ENCODE data around the gene PCSK1.
"Not testable (repeated sequence)": the region's sequence is repeated elsewhere in the genome, so short reads cannot be mapped to it uniquely, and the experiment has no call there.

Gene PCSK1

DNA sequence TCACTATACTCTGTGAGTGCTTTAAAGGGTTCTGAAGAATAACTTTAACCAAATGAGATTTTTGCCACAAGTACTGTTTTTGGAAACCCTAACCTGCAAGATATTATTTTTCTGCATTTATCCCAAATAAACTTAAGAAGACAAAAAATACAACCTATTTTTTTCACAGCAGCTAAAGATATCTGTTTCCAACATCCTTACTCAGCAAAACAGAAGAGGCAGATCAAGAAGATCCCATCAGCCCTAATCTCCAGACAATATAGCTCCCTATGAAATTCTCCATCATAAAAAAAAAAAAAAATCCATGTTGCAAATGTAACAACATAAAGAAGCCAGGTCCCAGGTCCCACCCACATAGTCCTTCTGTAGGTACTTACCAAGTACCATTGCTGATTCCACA lies 7.6 kb downstream of the PCSK1 start:
- DNase-seq: no peak

DNA sequence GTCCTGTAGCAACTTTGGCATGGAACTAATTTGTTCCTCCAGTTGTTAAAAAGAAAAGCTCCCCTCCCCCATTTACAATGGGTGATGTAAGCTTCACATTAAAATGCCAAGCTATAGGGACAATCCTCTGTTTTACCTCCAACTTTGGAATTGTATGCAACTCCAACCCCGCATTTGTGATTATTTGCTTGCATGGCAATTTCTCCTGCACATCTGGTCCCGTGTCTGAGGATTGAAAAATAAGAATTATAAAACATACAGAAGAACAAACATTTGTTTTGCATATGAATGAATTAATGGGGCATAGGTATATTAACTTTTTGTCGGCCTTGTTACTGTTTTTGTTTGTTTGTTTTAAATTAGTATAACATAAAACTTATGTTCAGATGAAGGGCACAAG lies 17.2 kb downstream of the PCSK1 start:
- DNase-seq: no peak

GRCh38 chr5:96412868-96413449 lies 20.1 kb downstream of the PCSK1 start:
- DNase-seq: no peak

GRCh38 chr5:96410013-96410412 lies 23.0 kb downstream of the PCSK1 start:
- DNase-seq: no peak

GRCh38 chr5:96408841-96409538 lies 24.1 kb downstream of the PCSK1 start:
- DNase-seq: no peak

DNA sequence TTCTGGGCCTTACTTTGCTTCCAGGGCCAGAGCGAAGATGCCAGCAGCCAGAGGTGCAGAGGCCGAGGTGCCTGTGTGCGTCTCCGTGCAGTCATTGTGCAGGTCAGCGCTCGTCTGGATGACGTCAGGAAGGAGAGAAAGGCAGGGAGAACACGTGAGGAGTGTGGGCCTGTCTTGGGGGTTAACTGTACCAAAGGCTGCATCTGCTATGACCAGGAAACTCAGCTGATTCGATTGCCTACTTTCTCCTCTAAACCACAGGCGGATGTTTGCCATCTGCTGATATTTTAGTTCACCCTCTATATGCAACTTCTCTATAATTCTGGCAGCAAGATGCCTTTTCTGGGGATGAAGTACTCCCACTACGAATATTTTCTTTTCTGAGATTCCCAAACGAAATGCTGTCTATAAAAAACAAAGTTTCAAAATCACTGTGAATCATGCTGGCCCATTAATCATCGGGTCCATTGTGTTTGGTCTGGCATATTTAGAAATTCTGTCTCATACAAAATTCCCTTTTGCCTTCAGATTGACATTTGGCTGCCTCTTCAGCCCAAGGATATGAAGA lies 24.8 kb downstream of the PCSK1 start:
- no peak for DNase-seq

DNA sequence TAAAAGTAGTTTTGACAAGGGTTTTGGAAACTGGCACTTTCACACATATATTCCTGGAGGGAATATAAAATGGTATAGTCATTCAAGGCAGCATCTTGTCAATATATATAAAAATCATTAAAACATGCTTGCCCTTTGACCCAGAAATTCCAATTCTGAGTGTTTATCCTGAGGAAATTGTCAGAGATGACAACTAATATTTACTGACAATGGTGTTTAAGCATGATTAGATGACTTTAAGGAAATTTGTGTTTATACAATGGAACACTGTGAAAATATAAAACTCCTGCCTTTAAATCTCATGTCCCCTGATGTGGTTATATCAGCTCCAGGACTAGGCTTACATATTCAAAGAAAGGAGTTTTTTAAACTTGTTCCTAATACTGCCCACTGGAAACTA lies 25.6 kb downstream of the PCSK1 start:
- no peak for DNase-seq

- no peak for DNase-seq
Measured at GRCh38 chr5:96404191-96404867, 28.7 kb downstream of the PCSK1 start.

DNA sequence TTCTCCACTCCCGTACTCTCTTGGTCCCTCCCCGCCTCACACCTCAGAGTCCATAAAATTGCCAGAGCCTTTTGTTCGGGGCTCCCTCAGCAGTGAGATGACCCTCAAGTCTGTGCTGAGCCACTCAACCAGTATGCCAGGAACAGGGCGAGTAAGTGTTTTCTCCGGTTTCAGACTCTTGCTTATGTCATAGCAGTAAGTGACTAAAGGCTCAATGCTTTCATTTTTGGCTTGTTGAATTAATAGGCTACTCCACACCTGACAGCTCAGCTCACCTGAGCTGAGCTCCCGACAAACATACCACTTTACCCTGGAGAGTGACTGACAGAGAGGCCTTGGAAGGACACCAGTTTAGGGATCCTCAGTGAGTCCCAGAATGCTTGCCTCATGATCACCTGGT lies 30.5 kb downstream of the PCSK1 start:
- DNase-seq: no peak

DNA sequence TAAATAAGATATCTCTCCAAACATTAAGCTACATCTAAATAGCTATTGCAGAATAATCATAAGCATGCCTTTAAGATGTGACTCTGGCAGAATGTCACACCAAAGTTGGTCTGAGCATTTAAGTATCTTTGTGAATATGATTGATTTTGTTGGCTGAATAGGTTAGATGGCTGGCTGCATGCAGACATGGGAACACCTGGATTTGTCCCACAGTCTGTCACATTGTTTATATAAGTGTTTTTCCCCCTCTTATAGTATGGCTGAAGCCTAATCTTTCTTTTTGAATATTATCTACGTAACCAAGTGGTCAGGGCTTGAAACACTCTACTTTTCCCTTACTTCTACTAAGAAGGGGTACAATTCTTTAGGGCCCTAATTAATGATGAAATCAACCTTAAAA lies 36.2 kb downstream of the PCSK1 start:
- DNase-seq: no peak

GRCh38 chr5:96395295-96395694 lies 37.8 kb downstream of the PCSK1 start:
- DNase-seq: not testable (repeated sequence)

- no peak for DNase-seq
Measured at GRCh38 chr5:96391921-96392320, 41.1 kb downstream of the PCSK1 start.

DNA sequence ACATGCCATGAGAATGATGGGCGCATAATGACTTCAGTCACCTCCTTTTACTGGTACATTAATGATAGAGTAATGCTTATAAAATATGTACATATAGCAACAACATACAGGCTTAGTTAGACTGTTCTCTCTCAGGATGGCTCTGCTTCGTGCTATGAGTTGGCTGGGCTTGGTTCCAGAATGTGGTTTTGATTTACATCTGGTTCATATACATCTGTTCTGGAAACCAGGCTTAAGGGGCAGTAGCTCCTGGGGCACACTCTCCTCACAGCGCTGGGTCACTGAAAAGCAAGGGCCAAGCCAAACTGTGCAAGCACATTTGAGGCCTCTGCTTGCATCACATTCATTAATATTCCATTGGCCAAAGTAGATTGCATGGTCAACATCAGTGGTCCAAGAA lies 44.9 kb downstream of the PCSK1 start:
- DNase-seq: no peak

GRCh38 chr5:96387616-96388015 lies 45.4 kb downstream of the PCSK1 start:
- no peak for DNase-seq

- DNase-seq: no peak
Measured at GRCh38 chr5:96385538-96385937, 47.5 kb downstream of the PCSK1 start.

DNA sequence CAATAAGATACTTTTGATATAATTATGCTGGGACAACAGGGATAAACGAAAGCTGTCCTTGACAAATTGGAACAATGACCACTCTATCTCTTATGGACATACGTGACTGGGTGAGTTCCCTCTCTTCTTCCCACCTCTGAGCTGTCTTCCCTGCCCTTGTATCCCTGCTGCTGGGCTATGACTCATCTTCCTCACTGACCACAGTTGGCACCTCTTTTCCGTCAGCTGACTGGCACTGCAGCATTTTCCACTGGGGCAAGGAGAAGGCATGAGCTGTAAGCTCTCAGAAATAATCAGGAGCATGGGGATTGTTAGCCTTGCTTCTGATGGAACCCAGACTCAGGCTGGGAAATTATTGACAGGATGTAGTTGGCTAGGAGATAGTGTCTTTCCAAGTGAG lies 48.7 kb downstream of the PCSK1 start:
- no peak for DNase-seq

DNA sequence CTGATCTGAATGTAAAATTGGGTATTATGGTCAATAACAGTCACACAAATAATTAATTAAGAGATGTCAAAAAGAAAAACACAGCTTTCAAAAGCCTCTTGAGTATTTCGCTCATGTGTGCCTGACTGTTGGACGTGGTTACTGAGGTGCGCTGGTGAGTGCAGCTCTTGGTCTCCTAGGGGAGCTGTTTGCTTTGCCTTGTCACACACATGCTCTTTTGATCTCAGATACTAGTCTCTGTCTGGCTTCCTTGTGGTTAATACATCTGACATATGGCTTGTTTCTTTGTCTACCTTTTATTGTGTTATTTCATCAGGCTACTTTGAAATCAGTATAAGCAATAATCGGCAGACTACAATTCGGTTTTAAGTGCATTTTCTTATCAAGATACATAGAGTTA lies 51.5 kb downstream of the PCSK1 start:
- no peak for DNase-seq

DNA sequence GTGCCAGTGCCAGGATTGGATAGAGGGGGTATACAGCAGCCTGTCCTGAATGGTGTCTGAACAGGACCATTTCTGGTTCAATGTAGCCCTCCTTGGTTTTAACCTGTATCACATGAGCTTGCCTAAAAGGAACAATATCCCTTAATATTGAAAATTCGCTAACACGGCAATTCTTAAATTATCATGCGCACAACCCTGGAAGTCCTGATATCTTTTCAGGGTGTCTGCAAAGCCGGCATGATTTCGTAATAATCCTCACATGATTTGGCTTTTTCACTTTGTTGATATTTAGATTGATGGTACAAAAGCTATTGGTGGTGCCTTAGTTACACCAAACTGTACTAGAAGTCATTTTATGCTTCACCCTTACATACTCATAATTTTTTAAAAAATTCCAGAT lies 53.2 kb downstream of the PCSK1 start:
- DNase-seq: no peak

DNA sequence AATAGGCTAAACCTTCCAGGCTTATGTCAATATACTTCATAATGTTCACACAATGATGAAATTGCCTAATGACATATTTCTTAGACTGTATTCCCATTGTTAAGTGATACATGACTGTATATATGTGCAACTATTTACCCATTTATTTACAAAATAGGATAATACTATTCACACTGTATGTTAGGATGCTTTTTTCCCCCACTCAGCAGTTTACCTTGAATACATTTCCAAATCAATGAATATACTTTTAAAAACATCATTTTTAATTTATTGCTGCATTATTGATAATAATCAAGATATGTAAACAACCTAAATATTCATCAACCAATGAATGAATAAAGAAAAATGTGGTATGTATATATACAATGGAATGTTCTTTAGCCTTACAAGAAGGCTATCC lies 55.5 kb downstream of the PCSK1 start:
- no peak for DNase-seq

GRCh38 chr5:96377167-96377566 lies 55.9 kb downstream of the PCSK1 start:
- DNase-seq: no peak

- no peak for DNase-seq
Measured at GRCh38 chr5:96374653-96375052, 58.4 kb downstream of the PCSK1 start.

DNA sequence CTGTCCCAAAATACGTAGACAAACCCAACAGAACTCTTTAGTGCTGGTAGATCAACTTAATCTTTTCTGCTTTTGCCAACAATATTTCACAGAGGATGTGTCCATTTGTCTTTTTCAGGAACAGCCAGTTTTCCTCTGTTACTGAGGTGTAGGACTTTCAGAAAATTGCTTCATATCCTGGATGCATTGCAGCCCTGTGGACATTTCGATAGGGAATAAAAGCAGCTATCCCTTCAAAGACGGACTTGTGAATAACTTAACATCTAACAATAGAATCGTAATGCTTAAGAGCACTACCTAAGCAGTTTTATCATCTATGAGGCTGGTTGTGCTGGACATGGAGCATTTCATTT lies 59.7 kb downstream of the PCSK1 start:
- no peak for DNase-seq

DNA sequence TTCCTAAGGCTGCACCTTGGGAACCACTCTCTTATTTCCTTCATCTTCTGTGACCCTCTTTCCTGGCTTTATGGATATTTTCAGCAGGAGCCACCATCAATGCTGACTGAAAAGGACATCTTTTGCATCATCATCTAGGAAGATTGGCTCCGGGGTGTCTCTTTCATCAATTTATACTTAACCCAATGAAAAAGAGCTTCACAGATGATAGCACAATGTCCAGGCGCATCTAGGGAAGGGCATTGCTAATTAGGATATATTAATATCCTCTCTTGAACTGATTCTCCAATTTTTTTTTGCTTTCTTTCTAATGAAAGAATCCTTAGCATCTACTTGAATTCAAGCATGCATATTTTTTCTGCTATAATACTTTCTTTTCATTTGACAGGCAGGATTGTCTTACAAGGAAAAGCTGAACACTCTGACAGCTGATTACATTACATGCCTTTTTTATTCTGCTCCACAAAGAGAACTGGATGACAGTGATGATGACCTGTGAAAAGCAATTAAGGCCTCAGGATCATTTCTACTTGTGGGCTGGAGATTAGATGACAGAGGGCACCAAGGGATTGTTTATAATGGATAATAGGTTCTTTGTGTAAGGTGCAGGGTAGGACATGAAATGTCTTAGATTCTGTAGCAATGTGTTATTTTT lies 60.2 kb downstream of the PCSK1 start:
- DNase-seq: no peak

DNA sequence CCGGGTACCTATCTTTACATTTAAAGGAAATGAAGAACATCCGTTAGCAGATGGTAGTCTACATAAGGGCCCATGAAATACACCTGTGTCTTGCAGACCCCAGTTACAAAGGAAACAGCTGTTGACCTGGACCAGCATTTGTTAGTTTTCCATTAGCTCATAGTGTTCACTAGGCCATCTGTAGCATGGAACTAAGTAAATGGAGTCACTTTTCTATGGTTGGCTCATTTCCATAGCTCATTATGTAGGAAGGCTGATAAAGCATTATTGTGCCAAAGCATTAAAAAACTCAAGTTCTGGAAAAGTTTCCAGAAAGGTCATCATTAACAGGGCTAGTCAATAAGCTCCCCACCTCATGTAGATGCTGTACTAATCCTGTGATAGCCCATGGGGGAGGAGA lies 62.1 kb downstream of the PCSK1 start:
- DNase-seq: no peak
